HTR-8/SVneo (cell line): ENCODE results near the gene HORMAD2.
A peak's percentile ranks its signal among the peaks of the same experiment; 100 is the strongest.

ENCODE experiments used
- DNase-seq: peaks from one replicate; pipeline ENCODE4 v3.0.0; 2011; ENCODE audit warnings: low spot score, mixed read lengths; ENCODE audit not compliant: insufficient read length
- FAIRE-seq: peaks from 2 replicates; lab custom pipeline; 2011; peaks lifted over from hg19 to GRCh38; lab: Jason Lieb, UNC

HORMAD2 gene, protein sequence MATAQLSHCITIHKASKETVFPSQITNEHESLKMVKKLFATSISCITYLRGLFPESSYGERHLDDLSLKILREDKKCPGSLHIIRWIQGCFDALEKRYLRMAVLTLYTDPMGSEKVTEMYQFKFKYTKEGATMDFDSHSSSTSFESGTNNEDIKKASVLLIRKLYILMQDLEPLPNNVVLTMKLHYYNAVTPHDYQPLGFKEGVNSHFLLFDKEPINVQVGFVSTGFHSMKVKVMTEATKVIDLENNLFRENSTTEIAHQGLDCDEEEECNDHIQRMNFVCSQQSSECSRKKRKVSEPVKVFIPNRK

DNA sequence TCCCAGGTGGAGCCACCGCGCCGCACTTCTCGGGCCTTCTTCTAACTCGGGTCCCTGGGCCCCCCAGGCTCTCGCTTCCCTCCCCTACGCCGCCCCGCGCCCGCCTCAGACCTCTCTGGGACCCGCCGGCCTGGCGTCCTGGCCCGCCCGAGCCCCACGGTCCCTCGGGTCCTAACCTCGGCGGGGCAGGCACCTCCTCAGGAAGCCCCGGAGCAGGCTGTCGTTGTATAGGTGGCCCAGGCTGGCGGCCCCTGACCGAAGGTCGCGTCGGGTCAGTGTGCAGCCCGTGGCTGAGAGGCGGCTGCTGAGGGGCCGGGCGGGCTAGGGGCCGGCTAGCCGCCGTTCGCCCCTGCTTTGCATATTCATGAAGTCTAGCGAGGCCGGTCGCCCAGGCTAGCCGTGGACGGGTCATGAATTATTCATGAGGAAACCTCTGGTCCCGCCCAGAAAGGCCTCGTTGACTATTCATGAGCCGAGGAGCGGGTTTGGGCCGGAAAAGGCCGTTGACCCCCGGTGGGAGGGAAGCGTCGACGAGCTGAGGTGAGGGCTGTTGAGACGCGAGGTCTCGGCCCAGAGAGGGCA lies at the start of gene HORMAD2:
HORMAD2 (plus strand) TSS at position 513 of the 582 bp plus-strand sequence. CDS start 13,489 bp downstream, outside the sequence.
- DNase-seq (no peak), FAIRE-seq (no peak)

DNA sequence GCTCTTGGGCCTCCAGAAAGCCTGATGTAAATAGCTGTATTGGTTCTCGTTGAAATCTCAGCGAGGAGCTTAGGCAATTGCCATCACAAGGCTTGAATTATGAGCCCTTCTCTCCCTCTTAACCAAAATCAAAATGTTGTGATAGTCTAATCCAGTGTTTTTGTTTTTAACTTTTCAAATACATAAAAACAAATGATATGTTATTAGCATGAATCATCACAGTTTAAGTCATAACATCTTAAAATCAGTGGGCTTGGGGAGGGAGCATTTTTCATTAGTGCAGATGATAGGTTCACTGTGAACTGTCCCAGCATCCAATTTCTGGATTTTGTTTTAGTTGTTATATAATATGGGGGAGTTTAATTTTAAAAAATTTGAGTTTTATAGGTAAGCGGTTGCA lies 48.9 kb upstream of the HORMAD2 start:
- FAIRE-seq (no peak), DNase-seq (no peak)

DNA sequence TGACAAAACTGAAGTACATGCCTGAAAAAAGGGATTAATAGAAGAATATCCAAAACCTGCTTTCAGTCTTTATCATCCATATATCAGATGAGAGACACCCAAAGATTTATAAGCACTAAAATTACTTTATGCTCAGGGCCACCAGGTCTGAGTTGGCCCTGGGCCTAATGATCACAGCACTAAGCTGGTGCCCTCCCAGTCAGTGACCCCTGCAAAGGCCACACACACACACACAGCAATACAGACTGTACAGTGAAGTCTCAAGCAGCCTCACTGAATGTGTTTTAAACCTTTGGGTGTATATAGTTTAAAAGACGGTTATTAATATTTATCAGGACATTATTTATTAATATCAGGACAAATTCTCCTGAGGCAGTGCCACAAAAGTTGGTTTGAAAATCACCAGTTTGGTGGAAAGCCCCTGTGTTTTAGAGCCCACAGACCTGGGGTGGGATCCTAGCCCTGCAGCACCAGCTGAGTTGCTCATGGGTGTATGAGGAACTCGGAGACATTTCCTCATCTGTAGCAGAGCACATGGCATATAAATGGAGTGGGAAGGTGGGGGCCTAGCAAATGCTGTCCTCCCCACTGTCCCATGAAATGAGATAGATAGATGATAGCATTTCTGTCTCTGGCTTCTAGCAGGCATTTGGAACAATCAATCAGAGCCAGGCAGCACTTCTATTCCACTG lies 48.4 kb upstream of the HORMAD2 start:
- FAIRE-seq (no peak), DNase-seq (no peak)

DNA sequence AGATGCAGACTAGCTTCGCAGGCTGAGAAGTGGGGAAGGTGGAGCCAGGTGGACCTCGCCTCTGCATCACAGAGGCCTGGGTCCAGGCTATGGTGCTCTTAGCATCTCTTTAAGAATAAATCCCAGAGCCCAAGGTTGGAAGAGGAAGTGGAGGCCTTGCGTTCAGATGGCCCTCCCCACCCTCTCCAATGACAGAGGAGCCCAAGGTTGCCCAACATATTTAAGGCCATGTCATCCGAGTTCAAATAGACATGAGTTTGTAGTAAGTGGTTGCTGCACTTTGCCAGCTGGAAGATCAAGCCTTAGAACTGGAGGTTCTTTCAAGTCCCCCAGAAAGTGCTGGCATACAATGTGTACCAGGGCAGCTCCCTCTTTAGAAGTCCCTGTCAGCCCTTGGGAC lies 47.1 kb upstream of the HORMAD2 start:
- FAIRE-seq (no peak), DNase-seq (no peak)

DNA sequence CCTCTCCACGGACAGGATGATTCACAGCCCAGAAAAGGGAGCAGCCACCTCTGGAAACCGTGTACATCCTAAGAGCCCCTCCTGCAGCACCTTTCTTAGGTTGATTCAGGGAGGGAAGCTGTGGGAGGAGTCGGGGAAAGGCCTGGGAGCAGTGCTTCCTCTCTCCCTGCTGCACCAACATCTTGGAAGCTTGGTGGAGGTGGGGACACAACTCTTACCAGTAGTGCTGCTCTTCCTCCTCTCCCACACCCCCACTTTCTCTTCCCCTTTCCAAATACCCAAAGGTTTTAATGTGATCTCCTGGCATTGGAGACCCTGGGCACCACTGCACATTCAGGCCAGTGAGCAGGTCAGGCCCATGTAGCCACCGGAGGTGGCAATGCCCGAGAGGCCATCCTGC lies 46.4 kb upstream of the HORMAD2 start:
- FAIRE-seq = no peak
- DNase-seq = no peak

DNA sequence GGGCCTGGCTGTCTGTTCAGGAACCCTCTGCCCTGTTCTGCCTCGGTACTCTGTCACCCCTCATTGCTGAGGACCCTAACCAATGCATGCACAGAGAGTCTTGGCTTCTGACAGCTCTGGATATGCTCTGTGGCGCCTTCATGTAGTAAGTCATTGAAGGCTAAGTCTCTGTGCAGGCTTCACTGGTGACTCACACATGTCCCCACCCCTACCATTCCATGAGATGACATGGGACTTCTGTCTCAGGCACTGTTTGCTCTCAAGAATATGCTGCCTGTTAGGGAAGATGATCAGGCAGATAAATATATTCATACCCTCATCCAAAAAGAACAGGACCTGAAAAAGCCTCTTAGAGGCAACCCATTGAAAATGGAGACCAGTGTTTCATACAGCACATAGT lies 43.6 kb upstream of the HORMAD2 start:
- DNase-seq (no peak), FAIRE-seq (no peak)

DNA sequence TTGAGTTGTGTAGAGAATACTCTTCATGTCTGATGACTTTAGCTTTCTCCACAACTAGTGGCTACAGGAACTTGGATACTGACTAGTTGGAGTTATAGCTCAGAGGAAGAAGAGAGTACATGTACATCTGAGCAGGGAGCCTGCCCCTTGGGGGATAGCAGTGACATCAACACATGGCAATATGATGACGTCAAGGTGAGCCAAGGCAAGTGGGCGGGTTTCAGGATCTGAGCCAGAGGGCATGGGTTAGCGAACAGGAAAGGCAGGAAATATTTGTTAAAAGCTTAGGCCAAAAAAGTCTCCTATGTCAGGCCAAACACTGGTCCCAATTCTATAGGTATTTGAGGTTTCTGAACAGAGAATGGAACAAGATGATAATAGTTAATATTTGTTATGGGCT lies 42.0 kb upstream of the HORMAD2 start:
- no peak for DNase-seq
- no peak for FAIRE-seq

DNA sequence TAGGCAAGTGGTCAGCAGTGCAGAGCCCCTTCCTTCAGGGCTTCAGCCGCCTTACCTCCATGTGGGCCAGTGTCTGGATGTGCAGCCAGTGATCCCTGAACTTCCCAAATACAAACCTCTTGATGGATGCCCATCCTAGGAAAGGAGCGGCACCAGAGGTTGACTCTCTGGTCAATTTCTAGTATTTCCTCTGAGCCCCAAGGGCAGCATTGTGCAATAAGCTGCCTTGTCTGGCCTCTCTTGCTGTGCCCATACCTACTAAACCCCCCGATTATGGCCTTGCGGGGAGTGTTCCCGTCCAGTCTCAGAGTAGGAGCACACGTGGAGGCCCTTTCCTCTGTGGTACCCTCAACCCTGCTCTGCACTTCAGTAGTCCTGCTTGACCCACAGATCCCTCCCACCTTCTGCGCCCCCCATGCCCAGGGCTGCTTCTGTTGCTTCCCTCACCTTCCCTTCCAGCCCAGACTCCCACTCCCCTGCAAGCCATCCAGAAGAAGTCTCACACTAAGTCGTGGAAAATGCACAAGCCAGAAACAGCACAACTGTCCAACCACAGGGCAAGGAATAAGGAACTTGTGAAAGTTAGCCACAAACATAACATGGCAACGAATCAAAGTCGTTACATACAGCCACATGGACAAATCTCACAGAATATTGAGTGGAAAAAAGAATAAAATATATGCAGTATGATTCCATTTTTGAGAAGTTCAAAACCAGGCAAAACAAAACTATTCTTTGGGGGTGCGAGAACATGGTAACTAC lies 39.6 kb upstream of the HORMAD2 start:
- FAIRE-seq = no peak

DNA sequence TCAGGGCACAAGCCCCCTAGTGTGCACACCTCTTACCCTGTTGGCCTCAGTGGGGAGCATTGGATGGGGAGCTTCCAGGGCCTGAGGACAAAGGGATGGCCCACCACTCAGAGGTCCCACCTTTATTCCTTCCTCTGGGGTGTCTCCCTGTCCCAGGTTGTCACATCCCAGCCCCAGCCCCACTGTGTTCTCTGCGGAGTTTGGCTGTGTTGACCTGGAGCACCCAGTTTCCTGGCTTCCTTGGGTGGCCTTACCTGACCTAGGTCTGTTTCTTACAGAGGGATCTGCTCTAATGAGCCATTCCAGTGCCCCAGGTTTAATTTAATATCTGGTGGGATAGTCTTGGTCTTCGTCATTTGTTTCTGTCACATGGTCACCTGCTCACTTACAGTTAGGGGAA lies 38.8 kb upstream of the HORMAD2 start:
- DNase-seq (no peak), FAIRE-seq (no peak)

More for the DNA sequence above, 39.6 kb upstream of the HORMAD2 start:
- DNase-seq = no peak

DNA sequence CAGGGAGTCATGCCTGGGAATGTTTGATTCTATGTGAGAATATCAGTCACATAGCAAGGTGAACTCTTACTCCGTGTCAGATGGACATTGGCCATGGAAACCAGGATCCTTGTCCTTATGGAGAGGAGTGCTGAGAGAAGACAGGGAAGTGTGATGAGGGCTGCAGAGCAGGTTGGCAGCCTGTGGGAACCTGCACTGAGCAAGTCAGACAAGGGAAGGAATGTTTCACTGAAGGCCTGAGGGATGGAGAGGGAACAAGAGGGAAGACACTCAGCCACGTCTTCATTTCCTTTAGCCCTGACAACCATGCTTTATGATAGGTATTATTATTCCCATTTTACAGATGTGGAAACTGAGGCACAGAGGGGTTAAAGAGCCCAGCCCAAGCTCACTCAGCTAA lies 38.4 kb upstream of the HORMAD2 start:
- DNase-seq (no peak), FAIRE-seq (no peak)

DNA sequence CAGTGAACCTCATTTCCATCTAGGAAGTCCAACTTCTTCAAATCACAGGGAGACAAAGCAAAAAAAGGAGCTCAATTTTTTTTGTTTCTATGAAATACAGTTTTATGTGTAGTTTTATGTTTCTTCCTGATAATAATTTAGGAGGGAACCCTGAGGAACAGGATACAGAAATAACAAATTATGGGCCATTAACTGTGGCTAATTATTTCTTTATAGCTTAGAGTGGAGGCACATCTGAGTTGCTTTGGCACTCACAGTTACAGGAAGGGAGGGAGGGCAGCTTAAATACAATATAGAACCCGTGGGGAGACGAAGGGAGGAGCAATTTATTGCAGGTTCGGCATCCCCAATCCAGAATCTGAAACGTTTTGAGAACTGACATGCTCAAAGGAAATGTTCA lies 37.1 kb upstream of the HORMAD2 start:
- DNase-seq (no peak), FAIRE-seq (no peak)

DNA sequence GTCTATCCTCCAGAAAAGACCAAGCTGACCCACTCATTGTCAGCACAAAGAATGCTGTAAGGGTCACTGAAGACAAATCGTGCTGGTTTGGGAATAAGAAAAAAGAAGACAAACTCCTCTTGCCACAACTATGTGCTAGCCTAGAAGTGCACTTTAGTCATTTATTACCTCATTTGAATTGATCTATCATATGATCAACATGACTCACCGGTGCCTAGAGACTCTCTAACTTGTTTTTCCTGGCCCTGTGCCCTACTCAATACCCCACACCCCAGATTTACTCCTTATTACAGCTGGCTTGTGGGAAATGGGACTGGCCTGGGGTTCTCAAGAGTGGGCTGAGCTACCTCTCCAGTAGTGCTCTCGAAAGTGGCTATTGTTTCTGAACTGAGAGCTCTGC lies 35.9 kb upstream of the HORMAD2 start:
- DNase-seq = peak; percentile 48
- FAIRE-seq = no peak

DNA sequence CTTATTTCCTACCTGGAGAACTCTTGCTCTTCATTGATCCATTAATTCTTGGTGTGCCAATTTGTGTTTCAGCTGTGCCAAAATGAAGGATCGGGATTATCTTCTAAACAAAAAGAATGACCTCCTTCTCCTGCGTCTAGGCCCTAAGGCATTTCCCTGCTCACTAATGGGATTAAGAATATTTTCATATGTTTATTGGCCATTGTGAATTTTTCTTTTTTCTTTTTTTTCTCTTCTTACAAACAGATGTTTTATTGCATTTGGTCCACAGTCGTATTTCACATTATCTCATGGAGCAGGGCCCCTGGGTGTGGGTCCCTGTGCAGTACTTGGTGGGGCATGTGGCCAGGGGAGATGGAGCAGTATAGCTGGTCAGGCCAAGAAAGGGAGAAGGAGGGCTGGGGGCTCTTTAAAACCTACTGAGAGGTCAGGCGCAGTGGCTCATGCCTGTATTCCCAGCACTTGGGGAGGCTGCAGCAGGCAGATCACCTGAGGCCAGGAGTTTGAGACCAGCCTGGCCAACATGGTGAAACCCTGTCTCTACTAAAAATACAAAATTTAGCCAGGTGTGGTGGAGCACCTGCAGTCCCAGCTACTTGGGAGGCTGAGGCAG lies 35.3 kb upstream of the HORMAD2 start:
- DNase-seq (no peak), FAIRE-seq (no peak)

DNA sequence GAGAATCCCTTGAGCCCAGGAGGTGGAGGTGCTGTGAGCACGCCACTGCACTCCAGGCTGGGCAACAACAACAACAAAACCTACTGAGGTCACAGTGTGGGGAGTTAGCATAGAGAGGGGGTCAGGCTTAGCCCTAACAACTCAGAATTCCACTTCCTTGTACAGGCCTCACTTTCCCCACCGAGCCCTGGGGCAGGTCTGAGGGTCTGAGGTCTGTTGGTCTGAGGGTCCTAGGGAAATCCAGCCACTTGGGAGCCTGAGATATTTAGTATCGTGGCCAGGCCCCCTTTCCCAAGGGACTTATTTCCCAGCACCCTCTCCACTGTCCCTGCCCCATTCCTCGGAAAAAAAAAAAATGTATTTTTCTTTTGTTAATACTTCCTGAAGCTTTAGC lies 34.8 kb upstream of the HORMAD2 start:
- DNase-seq (no peak), FAIRE-seq (no peak)

DNA sequence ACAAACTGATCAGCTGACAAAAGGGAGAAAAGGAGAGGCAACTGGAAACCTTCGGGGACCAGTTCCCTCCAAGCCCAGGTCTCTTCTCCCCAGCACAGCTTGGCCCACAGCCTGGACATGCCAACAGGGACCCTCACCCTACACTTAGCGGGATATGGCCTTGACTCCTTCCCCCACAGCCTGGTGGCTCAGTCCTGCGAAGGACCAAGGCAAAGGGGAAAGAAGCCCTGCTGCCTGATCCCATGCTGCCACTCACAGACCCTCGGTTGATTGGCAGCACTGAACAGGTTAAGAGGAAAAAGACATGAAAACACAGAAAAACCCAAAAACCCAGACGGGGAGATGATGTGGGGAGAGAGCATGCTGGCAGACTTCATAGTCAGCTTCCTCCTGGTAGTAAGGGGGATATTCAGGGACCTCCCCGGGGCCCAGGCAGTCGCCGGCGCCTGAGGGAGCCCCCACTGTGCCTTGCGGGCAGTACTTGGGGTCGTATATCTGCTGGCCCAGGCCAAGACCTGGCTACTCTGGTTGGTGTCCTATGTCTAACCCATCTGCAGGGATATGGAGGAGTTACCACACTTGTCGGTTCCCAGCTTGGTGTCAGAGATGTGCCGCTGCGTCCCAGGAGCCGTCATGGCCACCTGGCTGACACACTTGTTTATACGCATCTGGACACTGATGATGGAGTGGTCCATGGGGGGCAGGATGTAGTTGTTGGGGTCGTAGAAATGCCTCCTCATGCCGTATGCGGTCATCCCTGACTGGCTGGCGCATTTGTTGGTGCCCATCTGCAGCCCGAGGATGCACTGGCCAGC lies 34.2 kb upstream of the HORMAD2 start:
- no peak for FAIRE-seq
- DNase-seq = no peak

DNA sequence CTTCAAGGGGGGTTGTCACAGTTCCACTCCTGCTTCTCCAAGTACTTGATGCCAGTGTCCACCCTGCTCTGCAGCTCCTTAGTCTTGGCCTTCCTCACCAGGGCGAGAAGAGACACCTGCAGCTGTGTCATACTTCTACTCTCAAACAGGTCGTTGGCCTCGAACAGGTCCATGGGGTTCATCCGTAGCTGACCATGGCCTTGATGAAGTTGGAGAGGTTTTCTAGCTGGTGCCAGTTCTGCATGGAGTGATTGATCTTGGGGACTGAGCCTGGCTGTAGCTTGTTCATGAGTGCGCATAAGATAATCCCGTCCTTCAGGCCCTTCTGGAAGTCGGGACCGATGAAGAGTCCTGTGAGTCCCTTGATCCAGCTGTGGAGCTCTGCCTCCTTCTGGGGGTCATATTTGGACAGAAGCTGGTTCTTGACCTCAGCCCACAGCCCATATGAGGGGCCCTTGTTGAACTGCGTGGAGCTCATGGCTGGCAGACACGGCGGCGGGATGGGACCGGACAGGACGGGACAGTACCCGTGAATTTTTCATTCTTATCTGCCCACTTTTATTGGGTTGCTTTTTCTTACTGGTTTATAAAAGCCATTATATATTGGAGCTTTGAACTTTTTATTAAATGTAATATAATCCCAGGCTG lies 33.4 kb upstream of the HORMAD2 start:
- FAIRE-seq (no peak), DNase-seq (no peak)

DNA sequence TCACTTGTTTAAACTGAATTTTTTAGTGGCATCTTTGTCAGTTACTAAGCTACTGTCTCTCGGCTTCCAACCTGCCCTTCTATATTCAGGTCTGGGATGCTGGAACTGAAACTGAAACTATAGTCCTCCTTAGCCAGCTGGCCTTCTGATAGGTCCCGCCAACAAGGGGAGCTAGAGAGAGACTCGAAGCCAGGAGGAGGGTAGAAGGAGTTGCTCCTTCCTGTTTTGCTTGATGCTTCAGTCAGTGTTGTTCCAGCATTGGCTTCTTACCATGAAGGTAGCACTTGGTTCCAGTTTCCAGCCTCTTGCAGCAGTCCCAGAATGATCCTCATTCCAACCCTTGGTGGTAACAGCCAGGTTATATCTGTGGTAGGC lies 32.9 kb upstream of the HORMAD2 start:
- DNase-seq (no peak), FAIRE-seq (no peak)

DNA sequence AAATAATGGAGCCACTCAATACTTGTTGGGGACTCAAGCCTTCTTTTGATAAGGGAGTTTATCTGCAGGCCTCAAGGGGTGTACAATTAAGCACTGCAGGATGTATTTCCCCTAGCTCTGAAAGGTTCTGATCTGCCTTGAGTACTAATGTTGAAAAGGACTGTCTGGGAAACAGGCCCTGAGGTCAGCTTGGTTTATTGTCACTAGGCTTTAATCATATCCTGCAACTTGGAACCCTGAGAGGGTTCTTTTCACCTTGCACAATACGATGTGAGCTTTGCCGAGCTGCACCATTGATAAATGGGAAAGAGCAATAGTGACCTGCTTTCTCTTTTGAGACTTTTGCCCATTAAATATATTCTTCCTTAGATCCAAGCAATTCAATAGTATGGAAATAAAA lies 31.6 kb upstream of the HORMAD2 start:
- no peak for DNase-seq
- FAIRE-seq = no peak

DNA sequence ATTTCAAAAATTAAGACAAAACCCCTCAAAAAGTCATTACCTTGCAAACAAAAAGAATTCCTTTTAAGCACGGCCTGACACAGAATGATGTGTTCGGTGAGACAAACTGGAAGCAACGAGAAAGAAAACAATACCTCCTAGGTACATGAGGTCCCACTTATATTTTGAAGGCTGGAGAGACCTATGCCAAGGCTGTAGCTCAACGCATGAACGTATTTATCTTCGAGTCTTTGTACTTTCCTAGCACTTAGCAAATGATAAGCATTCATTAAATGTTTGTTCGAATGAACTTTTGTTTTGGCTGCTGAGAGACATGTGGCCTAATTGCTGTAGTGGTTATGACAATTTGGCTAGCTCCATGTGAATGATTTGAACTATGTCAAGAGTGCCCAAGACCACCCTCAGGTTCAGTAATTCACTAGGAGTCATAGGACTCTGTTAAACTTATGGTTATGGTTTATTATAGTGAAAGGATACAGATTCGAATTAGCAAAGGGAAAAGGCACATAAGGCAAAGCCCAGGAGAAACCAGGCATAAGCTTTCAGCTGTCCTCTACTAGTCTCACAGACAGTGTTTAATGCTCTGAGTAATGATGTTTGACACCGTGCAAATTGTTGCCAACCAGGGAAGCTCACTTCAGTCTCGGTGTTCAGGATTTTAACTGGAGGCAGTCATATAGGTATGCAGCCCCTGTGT lies 26.0 kb upstream of the HORMAD2 start:
- no peak for FAIRE-seq
- DNase-seq = no peak
